ENCODE data around the gene PLXND1. TPM values are rescaled to one million over a fixed set of nuclear protein-coding genes. Genes with fewer than 3 reads are reported as not detected.
A peak's percentile ranks its signal among the peaks of the same experiment; 100 is the strongest.

PLXND1 gene
- total and polyA plus RNA-seq, 8 donors, result 175 to 263 (median 214) TPM

GRCh38 chr3:129633751-129634481, 27.4 kb upstream of the PLXND1 start:
- H3K36me3 ChIP-seq, result no peaks in the 10 kb centered on the region
- intact Hi-C loops (cut with DNase I), result loop anchor here in 1 of 2 donors (10.0 kb wide), 1 partner anchor 301 kb away; no protein-coding TSS in a partner anchor
- DNase-seq, result peak in 2 of 4 donors; percentile 34 to 71
- peaks cover 0 to 2% of the 10 kb centered on the region in 2 donors for H3K4me1 ChIP-seq
- H3K4me3 ChIP-seq, result no peak overlapping the region
- TF ChIP-seq CTCF (IDR thresholded peaks at IDR 0.05), result no peak
- no peak overlapping the region for H3K27ac ChIP-seq
- H3K9me3 ChIP-seq, result no peaks in the 10 kb centered on the region
- ATAC-seq, result peak; percentile 61
- H3K27me3 ChIP-seq, result no peaks in the 10 kb centered on the region

- no peaks in the 10 kb centered on the region for H3K9me3 ChIP-seq
Observed at GRCh38 chr3:129632977-129633376, 26.5 kb upstream of the PLXND1 start.

GRCh38 chr3:129632556-129632955, 26.1 kb upstream of the PLXND1 start:
- Histone ChIP-seq H3K4me1 (peaks cover 6 to 15% of the 10 kb centered on the region in 2 donors), H3K9me3 (no peaks in the 10 kb centered on the region), H3K27me3 (no peaks in the 10 kb centered on the region), H3K4me3 (no peak overlapping the region), H3K36me3 (no peaks in the 10 kb centered on the region), H3K27ac (no peak overlapping the region)
- no peak for TF ChIP-seq CTCF (IDR thresholded peaks at IDR 0.05)
- DNase-seq (peak in 1 of 4 donors; percentile 34), ATAC-seq (no peak)
- intact Hi-C loops (cut with DNase I), result loop anchor here in 1 of 2 donors (10.0 kb wide), 1 partner anchor 302 kb away; no protein-coding TSS in a partner anchor

More at GRCh38 chr3:129632977-129633376, 26.5 kb upstream of the PLXND1 start:
- Histone ChIP-seq H3K36me3 (no peaks in the 10 kb centered on the region), H3K4me1 (peaks cover 2 to 11% of the 10 kb centered on the region in 2 donors), H3K27me3 (no peaks in the 10 kb centered on the region), H3K27ac (no peak overlapping the region), H3K4me3 (no peak overlapping the region)
- peak in 1 of 4 donors; percentile 61 for DNase-seq
- intact Hi-C loops (cut with DNase I), result loop anchor here in 1 of 2 donors (10.0 kb wide), 1 partner anchor 302 kb away; no protein-coding TSS in a partner anchor
- no peak for ATAC-seq
- TF ChIP-seq CTCF (IDR thresholded peaks at IDR 0.05), result no peak

- H3K4me1 ChIP-seq, result peaks cover 8 to 20% of the 10 kb centered on the region in 2 donors
- peak in 1 of 4 donors; percentile 69 for DNase-seq
- no peaks in the 10 kb centered on the region for H3K9me3 ChIP-seq
- TF ChIP-seq CTCF (IDR thresholded peaks at IDR 0.05), result no peak
- no peaks in the 10 kb centered on the region for H3K27me3 ChIP-seq
- no peak for ATAC-seq
- H3K36me3 ChIP-seq, result no peaks in the 10 kb centered on the region
- intact Hi-C loops (cut with DNase I), result loop anchor here in 1 of 2 donors (10.0 kb wide), 1 partner anchor 303 kb away; no protein-coding TSS in a partner anchor
- no peak overlapping the region for H3K4me3 ChIP-seq
- no peak overlapping the region for H3K27ac ChIP-seq
Observed at GRCh38 chr3:129632056-129632455, 25.6 kb upstream of the PLXND1 start.

GRCh38 chr3:129629011-129629410, 22.5 kb upstream of the PLXND1 start:
- Histone ChIP-seq H3K27me3 (no peaks in the 10 kb centered on the region), H3K36me3 (no peaks in the 10 kb centered on the region), H3K4me1 (peaks cover 30 to 51% of the 10 kb centered on the region in 2 donors), H3K27ac (peak overlapping the region in 1 of 2 donors; percentile 97), H3K4me3 (no peak overlapping the region), H3K9me3 (no peaks in the 10 kb centered on the region)
- ATAC-seq (no peak), DNase-seq (peak in 1 of 4 donors; percentile 33)
- intact Hi-C loops (cut with DNase I), result no loop called here
- TF ChIP-seq CTCF (IDR thresholded peaks at IDR 0.05), result no peak
